ENCODE results near the gene RPLP2. TPM values are rescaled to one million over a fixed set of nuclear protein-coding genes. Genes with fewer than 3 reads are reported as not detected.

RPLP2 gene
- total RNA-seq, 8 experiments from 2014 or later = 1,135 to 2,145 (median 1,757) TPM

GRCh38 chr11:808427-809286, 1.1 kb upstream of the RPLP2 start:
- peak overlapping the region; percentile 61 to 90 (median 79) for H3K4me3 ChIP-seq

GRCh38 chr11:810040-810567, 337 bp downstream of the RPLP2 start:
- H3K4me3 ChIP-seq = peak overlapping the region; percentile 61 to 90 (median 79)
- 0% methylated on average over 1 to 7 of the region's 55 CpGs; no CpG with 5 or more reads in 6 of the 10 experiments for WGBS, 10 experiments
- peak in 3 of 8 experiments; percentile 0 for ATAC-seq (replicated peaks in 6 of 8)
- peaks cover 16 to 18% of the 10 kb centered on the region in 2 donors for H3K4me1 ChIP-seq (replicated peaks in 1 of 2)
- in situ Hi-C loops (cut with MboI; ENCODE audit: low pct_unique_long_range_greater_than_20kb in 2 of 9, low sequenced_read_pairs in 9 of 9, unreplicated experiment in 9 of 9) = no loop called here
- peak overlapping the region; percentile 100 for H3K27ac ChIP-seq

More at GRCh38 chr11:808427-809286, 1.1 kb upstream of the RPLP2 start:
- in situ Hi-C loops (cut with MboI; ENCODE audit: low pct_unique_long_range_greater_than_20kb in 2 of 9, low sequenced_read_pairs in 9 of 9, unreplicated experiment in 9 of 9) = no loop called here
- Histone ChIP-seq H3K27ac (peak overlapping the region; percentile 100), H3K4me1 (replicated peaks in 1 of 2) (peaks cover 27 to 29% of the 10 kb centered on the region in 2 donors)
- ATAC-seq (replicated peaks in 6 of 8) = peak in 7 of 8 experiments; percentile 53 to 72 (median 64)
- 0 to 100% (median 69%) methylated on average over 1 to 6 of the region's 36 CpGs; no CpG with 5 or more reads in 1 of the 10 experiments for WGBS, 10 experiments

- in situ Hi-C loops (cut with MboI; ENCODE audit: low pct_unique_long_range_greater_than_20kb in 2 of 9, low sequenced_read_pairs in 9 of 9, unreplicated experiment in 9 of 9) = no loop called here
- peak in 1 of 8 experiments; percentile 1 for ATAC-seq (replicated peaks in 6 of 8)
- Histone ChIP-seq H3K4me3 (peak overlapping the region in 1 of 5 donors; percentile 85), H3K27ac (no peak overlapping the region), H3K4me1 (replicated peaks in 1 of 2) (peaks cover 15 to 16% of the 10 kb centered on the region in 2 donors)
- 47 to 100% (median 73%) methylated on average over 2 to 12 of the region's 14 CpGs; no CpG with 5 or more reads in 3 of the 10 experiments for WGBS, 10 experiments
Observed at GRCh38 chr11:811446-812245, 1.9 kb downstream of the RPLP2 start.

GRCh38 chr11:812390-812789, 2.6 kb downstream of the RPLP2 start:
- Histone ChIP-seq H3K4me3 (no peak overlapping the region), H3K27ac (no peak overlapping the region), H3K4me1 (replicated peaks in 1 of 2) (peaks cover 15 to 16% of the 10 kb centered on the region in 2 donors)
- in situ Hi-C loops (cut with MboI; ENCODE audit: low pct_unique_long_range_greater_than_20kb in 2 of 9, low sequenced_read_pairs in 9 of 9, unreplicated experiment in 9 of 9) = no loop called here
- 100% methylated on average over 1 of the region's 3 CpGs; no CpG with 5 or more reads in 7 of the 10 experiments for WGBS, 10 experiments
- ATAC-seq (replicated peaks in 6 of 8) = no peak

GRCh38 chr11:813072-813455, 3.3 kb downstream of the RPLP2 start:
- in situ Hi-C loops (cut with MboI; ENCODE audit: low pct_unique_long_range_greater_than_20kb in 2 of 9, low sequenced_read_pairs in 9 of 9, unreplicated experiment in 9 of 9) = no loop called here
- WGBS, 10 experiments = 79 to 100% (median 93%) methylated on average over 1 to 4 of the region's 6 CpGs; no CpG with 5 or more reads in 4 of the 10 experiments
- no peak for ATAC-seq (replicated peaks in 6 of 8)
- Histone ChIP-seq H3K4me3 (no peak overlapping the region), H3K4me1 (replicated peaks in 1 of 2) (peaks cover 13 to 16% of the 10 kb centered on the region in 2 donors), H3K27ac (no peak overlapping the region)

- Histone ChIP-seq H3K4me3 (no peak overlapping the region), H3K4me1 (replicated peaks in 1 of 2) (peaks cover 10 to 12% of the 10 kb centered on the region in 2 donors), H3K27ac (no peak overlapping the region)
- in situ Hi-C loops (cut with MboI; ENCODE audit: low pct_unique_long_range_greater_than_20kb in 2 of 9, low sequenced_read_pairs in 9 of 9, unreplicated experiment in 9 of 9) = no loop called here
- ATAC-seq (replicated peaks in 6 of 8) = no peak
- 50 to 80% (median 60%) methylated on average over 1 to 5 of the region's 9 CpGs; no CpG with 5 or more reads in 6 of the 10 experiments for WGBS, 10 experiments
Observed at GRCh38 chr11:813456-814096, 3.8 kb downstream of the RPLP2 start.

- WGBS, 10 experiments = 60 to 100% (median 89%) methylated on average over 1 to 3 of the region's 11 CpGs; no CpG with 5 or more reads in 5 of the 10 experiments
- peaks cover 18 to 20% of the 10 kb centered on the region in 2 donors for H3K4me1 ChIP-seq (replicated peaks in 1 of 2)
- no peak for ATAC-seq (replicated peaks in 6 of 8)
- H3K27ac ChIP-seq = no peak overlapping the region
- H3K4me3 ChIP-seq = no peak overlapping the region
- in situ Hi-C loops (cut with MboI; ENCODE audit: low pct_unique_long_range_greater_than_20kb in 2 of 9, low sequenced_read_pairs in 9 of 9, unreplicated experiment in 9 of 9) = no loop called here
Observed at GRCh38 chr11:815675-816432, 6.1 kb downstream of the RPLP2 start.

- in situ Hi-C loops (cut with MboI; ENCODE audit: low pct_unique_long_range_greater_than_20kb in 2 of 9, low sequenced_read_pairs in 9 of 9, unreplicated experiment in 9 of 9) = no loop called here
- H3K4me3 ChIP-seq = no peak overlapping the region
- ATAC-seq (replicated peaks in 6 of 8) = no peak
- 60 to 100% (median 92%) methylated on average over 1 to 6 of the region's 11 CpGs; no CpG with 5 or more reads in 3 of the 10 experiments for WGBS, 10 experiments
- peaks cover 17 to 18% of the 10 kb centered on the region in 2 donors for H3K4me1 ChIP-seq (replicated peaks in 1 of 2)
- no peak overlapping the region for H3K27ac ChIP-seq
Observed at GRCh38 chr11:816433-816779, 6.6 kb downstream of the RPLP2 start.

- WGBS, 10 experiments = 30% methylated on average over 2 of the region's 20 CpGs; no CpG with 5 or more reads in 9 of the 10 experiments
- peak within 1 kb of the TSS; percentile 76 to 82 for H3K27ac ChIP-seq
- H3K4me1 ChIP-seq (replicated peaks in 1 of 2) = peaks cover 17 to 18% of the 10 kb centered on the region in 2 donors
- H3K4me3 ChIP-seq = peak within 1 kb of the TSS; percentile 48 to 91 (median 88)
- peak in 3 of 8 experiments; percentile 0 to 9 (median 5) for ATAC-seq (replicated peaks in 6 of 8)
- in situ Hi-C loops (cut with MboI; ENCODE audit: low pct_unique_long_range_greater_than_20kb in 2 of 9, low sequenced_read_pairs in 9 of 9, unreplicated experiment in 9 of 9) = no loop called here
Observed at GRCh38 chr11:818396-819128, 8.8 kb downstream of the RPLP2 start, which contains the start of gene PNPLA2. PNPLA2 (plus strand) TSS chr11:818914; CDS start chr11:819719, 805 bp downstream.

GRCh38 chr11:819129-819931, 9.6 kb downstream of the RPLP2 start:
- peak overlapping the region; percentile 76 to 82 for H3K27ac ChIP-seq
- 0% methylated on average over 7 of the region's 96 CpGs; no CpG with 5 or more reads in 9 of the 10 experiments for WGBS, 10 experiments
- H3K4me3 ChIP-seq = peak overlapping the region; percentile 48 to 91 (median 88)
- ATAC-seq (replicated peaks in 6 of 8) = peak; percentile 64 to 81 (median 74)
- peaks cover 17 to 18% of the 10 kb centered on the region in 2 donors for H3K4me1 ChIP-seq (replicated peaks in 1 of 2)
- in situ Hi-C loops (cut with MboI; ENCODE audit: low pct_unique_long_range_greater_than_20kb in 2 of 9, low sequenced_read_pairs in 9 of 9, unreplicated experiment in 9 of 9) = no loop called here
